HG03135 (cell line): ENCODE measurements around the gene PLCG1.
"Not testable (repeated sequence)": the region's sequence is repeated elsewhere in the genome, so short reads cannot be mapped to it uniquely, and the experiment has no call there.

Experiments
- ATAC-seq: cut with Tn5 transposase; IDR thresholded peaks from one replicate; pipeline ENCODE4 v1.9.1; 2021; ENCODE audit warnings: mild to moderate bottlenecking, moderate library complexity; ENCODE audit not compliant: unreplicated experiment

Gene PLCG1

DNA sequence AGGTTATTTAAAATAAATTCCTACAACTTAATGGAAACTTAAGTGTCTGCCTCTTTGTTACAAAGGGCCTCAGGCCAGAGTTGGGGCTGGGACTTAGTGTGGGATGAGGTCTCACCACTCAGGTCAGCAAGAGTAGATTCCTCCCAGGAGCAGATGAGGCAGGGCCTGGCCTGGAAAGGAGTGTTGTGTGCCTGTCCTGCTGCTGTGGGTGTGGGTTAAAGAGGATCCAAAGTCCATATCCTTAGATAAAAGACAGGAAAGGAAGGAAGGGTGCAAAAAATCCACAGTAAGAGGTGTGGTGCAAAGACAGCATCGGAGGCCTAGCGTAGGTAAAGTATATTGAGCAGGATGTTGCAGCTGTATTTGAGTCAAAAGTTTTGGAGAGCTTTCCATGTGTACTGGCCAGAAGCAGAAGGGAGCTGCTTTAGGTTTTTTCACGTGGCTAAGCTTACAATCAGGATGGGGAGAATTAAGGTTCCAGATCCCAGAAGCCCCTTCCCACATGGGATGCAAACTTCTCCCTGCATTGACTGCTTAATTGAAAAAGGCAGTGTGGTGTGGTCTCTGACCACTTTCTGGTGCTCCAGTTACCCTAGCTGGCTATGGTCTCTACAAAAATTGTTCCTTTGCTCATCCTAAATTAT is 12.8 kb upstream of the PLCG1 start:
- ATAC-seq = no peak

- ATAC-seq = no peak
Measured at GRCh38 chr20:41125530-41126457, 11.5 kb upstream of the PLCG1 start.

DNA sequence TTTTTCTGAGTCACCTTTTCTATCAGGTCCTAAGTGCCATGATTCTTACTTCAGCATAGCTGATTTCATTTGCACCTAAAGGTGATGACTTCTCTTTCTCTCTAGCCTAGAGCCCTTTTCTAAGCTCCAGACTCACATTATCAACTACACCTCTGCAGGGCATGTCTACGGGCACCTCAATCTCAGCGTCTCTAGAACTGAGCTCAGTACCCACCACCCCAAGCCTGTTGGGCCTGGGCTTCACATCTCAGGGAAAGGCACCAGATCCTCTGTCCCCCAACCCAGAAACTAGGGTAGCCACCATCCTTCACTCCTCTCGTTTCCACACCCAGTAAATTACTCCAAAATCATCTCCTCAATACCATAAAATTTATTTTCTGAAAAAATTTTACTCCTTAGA is 10.6 kb upstream of the PLCG1 start:
- no peak for ATAC-seq

DNA sequence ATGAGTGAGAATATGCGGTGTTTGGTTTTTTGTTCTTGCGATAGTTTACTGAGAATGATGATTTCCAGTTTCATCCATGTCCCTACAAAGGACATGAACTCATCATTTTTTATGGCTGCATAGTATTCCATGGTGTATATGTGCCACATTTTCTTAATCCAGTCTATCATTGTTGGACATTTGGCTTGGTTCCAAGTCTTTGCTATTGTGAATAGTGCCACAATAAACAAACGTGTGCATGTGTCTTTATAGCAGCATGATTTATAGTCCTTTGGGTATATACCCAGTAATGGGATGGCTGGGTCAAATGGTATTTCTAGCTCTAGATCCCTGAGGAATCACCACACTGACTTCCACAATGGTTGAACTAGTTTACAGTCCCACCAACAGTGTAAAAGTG is 9.0 kb upstream of the PLCG1 start:
- not testable (repeated sequence) for ATAC-seq

DNA sequence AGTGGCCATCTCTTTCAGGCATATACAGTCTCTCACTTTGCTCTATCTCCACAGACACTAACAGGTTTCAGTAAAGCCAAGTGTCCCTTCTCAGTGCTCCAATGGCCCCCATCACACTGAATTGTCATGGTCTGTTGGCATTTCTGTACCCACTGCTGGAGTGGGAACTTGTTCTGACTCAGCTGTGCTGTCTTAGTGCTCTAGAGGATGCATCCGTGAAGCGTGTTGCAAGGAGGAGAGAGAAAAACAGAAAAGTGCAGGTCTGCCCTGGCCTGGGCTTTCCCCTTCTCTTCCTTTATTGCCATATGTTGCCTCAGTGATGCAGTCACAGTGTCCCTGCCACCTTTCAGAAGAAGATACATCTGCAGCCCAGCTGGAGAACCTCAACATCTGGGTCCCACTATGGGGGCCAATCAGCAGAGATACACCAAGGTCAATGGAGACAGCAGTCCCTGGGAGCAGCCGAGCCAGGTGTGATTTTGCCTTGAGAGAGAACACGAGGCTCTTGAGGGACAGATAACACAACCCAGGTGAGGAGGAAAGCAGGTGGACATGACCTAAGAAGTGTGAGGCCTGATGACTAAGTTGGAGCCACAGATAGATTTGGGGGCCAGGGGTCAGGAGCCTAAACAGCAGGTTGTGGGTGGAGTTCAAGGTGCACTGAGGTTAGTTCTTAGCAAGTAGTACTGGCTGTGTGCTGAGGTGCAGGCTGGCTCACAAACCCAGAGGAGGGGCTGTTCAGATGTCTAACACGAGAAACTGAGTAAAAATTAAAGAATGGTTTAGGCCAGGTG is 5.6 kb upstream of the PLCG1 start:
- ATAC-seq = no peak

DNA sequence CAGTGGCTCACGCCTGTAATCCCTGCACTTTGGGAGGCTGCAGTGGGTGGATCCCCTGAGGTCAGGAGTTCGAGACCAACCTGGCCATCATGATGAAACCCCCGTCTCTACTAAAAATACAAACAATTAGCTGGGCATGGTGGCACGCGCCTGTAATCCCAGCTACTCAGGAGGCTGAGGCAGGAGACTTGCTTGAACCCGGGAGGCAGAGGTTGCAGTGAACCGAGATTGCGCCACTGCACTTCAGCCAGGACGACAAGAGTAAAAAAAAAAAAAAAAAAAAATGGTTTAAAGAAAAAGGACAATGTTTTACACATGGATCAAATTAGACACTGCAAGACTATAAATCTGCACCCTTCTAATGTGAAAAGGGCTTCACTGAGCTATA is 5.0 kb upstream of the PLCG1 start:
- ATAC-seq = not testable (repeated sequence)

DNA sequence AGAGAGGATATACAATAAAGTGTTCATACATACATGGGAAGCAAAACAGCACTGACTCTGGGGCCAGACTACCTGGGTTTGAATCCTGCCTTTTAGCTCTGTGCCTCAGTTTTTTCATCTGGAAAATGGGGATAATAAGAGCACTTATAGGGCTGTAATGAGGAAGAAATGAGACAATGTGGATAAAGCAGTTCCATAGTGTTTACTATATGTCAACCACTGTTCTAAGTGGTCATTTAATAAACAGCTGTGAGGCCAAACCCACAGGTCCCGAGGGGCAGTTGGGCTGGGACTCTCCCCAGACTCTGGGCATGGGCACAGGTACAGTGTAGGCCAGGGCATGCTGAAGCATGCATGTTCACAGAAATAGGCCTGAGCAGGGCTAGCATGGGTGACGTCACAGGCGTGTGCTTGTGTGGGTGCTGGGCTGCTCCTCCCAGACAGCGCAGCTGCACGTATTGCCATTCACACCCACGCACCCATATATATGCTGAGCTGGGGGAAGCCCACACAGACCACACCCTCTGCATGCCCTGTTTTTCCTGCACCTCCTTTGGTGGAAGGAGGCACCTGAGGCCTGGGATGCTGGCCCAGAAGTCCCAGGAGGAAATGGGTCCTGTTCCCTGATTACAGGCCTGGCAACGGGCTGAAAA is 3.5 kb upstream of the PLCG1 start:
- peak; percentile 25 for ATAC-seq

DNA sequence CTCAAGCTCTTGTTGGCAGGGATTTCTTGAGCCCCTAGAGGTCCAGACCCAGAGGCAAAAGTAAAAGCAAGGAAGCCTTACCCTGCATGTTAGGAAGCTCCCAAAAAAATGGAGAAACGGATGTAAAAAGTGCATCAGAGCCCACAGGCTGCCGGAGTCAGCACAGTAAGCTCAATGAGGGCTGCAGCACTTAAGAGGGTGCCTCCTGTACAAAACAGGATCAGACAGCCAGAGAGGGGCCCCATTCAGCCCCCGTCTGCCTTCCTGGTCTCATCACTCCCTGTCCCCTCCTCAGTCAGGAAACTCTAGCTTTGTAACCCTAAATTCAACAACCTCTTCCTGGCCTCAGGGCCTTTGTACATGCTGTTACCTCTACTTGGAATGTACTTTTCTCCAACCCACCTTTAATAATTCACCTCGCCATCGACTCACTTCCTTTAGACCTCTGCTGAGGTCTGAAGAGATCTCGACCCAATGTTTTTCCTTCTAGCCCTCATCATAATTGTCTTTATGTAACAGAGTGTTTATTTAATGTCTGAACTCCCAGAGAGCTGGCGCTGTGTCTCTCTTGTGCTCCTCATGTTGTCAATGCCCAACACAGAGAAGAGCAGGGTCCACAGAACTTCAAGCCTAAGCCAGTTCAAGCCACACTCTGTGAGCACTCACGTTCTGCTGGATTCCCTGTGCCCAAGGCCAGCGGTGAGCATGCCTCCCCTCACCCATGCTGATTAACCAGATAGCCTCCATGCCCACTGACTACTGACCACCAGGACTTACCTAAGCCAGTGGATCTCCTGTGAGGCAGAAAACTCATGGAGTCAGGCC is 2.8 kb upstream of the PLCG1 start:
- no peak for ATAC-seq

DNA sequence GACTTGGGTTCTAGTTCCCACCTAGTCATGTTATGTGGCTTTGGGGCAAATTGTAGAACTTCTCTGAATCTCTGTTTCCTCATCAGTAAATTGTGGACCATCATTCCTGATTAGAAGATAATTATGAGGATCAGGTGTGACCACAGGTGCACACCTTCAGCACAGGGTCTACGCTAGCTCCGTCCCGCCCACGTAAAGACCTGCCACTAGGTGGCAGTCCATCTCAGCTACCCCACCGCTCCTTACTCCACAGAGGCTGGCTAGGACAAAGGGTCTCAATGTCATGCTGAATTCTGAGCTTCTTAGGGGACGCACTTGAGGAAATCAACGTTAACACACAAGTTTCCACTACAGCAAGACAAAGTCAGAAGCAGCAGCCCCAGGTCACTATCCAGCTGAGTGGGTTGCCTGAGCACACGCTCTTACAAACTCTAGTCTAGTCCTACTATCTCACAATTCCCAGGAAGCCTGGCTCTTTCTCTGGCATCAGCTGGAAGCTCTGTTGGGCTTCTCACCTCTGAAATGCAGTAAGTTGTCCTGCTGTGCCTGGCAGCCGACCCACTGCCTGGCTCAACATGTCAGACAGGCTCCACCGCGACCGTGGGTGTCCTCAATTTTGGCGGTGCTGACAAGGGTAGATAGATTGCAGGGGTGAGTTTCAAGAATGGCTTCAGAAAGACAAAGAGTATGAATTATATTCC is 2.0 kb upstream of the PLCG1 start:
- ATAC-seq = no peak

- peak; percentile 1 for ATAC-seq
Measured at GRCh38 chr20:41135888-41136679, 1.3 kb upstream of the PLCG1 start.

DNA sequence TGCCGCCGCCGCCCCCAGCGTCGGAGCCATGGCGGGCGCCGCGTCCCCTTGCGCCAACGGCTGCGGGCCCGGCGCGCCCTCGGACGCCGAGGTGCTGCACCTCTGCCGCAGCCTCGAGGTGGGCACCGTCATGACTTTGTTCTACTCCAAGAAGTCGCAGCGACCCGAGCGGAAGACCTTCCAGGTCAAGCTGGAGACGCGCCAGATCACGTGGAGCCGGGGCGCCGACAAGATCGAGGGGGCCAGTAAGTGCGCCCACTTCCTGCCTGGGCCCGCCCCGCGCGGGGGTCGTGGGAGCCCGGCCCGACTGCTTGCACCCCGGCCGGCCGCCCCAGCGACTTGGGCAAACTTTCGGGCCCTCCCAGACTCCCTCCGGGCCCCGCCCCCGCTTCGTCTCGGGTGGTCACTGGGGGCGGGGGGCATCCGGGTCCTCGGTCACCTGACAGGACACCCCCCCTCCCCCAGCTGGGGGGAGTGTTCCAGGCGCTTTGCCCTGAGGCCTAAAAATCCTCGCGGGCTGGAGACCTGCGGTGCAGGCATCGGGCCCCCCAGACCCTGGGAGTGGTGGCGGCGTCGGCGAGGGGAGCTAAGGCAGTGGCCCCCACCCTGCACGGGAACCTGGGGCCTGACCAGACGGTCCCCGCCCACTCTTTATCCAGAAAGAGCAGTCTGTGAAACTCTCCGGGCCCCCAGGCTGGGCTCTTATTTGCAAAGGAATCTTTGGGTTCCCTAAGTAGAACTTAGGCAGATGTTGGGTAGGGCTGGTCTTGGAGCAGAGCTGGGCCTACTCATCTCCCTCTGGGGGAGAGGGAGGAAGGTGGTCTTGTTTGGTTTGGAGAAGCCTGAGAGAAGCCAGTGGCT is 501 bp downstream of the PLCG1 start:
- peak; percentile 25 for ATAC-seq

DNA sequence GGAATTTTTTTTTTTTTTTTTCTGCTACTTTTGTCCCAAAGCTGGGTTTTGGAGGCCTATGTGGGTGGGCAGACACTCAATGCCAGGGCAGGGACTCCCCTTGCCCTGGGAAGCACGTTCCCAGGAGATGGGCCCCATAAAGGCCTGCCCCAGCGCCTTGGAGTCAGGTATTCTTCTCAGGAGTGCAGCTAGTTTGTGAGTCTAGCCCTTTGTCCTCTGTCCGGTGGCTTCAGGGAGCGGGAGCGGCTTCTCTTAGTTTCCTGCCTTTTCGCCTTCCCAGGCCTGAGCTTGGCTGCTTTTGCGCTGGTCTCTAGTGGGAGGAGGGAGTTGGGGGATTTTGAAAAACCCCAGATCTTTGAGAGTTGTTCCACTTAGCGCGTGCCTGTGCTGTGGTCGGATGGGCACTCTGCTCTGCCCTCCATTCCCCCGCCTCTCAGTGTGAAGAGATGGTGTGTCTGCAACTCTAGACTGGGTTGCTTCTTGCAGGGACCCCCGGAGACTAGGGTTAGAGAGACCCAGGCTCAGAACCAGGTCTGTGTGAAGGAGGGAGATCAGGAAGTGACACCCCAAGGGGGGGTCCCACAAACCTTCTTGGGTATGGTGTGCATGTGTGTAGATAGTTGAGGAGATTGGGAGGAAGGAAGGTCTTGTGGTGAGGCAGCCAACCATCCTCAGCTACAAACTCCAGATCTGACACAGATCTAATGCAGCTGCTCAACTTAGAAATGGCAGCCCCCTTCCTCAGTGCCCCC is 1.3 kb downstream of the PLCG1 start:
- no peak for ATAC-seq

DNA sequence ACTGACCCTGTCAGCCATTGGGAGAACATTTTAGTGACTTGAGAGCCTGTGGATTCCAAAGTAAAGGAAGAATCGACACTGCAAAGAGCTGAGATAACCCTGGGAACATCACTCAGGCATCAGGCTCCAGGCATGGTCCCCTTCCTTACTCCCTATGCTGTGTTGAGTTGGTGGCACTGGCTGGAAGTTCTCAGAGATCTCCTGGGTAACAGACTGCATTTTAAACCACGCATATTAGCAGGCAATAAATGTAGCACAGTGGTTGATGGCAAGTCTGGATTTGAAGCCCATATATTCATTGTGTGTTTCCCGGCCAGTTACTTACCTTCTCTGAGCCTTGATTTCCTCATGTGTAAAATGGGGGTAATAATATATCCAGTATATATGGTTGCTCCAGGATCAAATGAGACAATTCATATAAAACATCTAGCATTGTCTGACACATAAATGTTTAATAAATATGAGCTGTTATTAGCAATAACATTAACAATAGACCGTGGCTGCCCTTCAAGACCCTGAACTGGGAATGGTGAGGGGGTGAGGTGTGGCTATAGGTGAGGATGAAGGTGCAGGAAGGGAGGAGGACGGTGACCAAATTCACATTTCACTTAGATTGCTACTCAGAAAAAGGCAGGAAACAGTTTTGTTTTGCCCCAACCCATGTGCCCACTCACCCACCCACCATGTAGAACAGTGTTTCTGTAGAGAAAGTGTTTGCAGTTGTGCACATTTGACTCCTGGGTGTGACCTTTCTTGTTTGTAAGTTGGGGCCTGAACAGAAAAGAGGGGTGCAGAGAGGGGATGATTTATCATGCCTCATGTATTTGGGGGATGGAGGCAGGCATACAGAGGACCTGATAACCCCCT is 2.1 kb downstream of the PLCG1 start:
- ATAC-seq = no peak

- ATAC-seq = no peak
Measured at GRCh38 chr20:41140226-41141133, 3.1 kb downstream of the PLCG1 start.

DNA sequence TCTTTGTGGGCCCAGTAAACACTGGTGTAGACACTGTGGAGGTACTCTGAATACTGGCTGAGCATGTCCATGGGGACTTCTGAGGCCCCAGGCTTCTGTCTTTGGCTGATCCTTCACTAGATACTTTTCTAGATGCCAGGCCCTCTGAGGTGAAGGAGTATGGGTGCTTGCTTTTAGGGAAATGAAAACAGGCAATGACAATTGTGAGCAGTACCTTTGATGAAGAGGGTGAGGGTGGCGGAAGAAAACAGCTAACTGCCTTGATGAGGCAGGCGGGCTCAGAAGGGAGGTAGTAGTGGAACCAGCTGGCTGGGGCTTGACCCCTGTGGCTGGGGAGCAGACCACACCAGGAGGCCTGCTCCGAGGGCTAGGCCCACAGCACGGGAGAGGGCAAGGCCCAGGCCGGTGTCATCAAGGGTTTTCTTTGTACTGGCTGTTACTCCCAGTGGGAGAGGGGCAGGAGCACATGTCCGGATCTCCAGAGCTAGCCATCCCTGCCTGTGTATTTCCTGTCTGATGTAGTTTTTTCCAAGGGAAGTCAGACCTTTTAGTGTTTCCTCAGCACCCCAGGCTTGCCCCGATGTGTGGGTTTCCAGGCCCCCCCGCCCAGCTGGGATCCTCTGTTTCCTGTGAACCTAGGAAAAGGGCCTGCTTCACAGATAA is 3.9 kb downstream of the PLCG1 start:
- no peak for ATAC-seq
